SIG-M5 (cell line): ENCODE measurements around the gene GUK1.
"Not testable (repeated sequence)": the region's sequence is repeated elsewhere in the genome, so short reads cannot be mapped to it uniquely, and the experiment has no call there.

ENCODE experiments used
- DNase-seq: peaks from one replicate; lab custom pipeline; 2025; lab: John Stamatoyannopoulos, UW

GUK1 gene

GRCh38 chr1:228104526-228105269 lies 35.4 kb upstream of the GUK1 start:
- DNase-seq: no peak

GRCh38 chr1:228105270-228105995 lies 34.6 kb upstream of the GUK1 start:
- DNase-seq: no peak

GRCh38 chr1:228105996-228106799 lies 33.9 kb upstream of the GUK1 start:
- DNase-seq: no peak

- no peak for DNase-seq
Observed at GRCh38 chr1:228106800-228107054, 33.4 kb upstream of the GUK1 start.

- DNase-seq: no peak
Observed at GRCh38 chr1:228107636-228108035, 32.4 kb upstream of the GUK1 start.

- no peak for DNase-seq
Observed at GRCh38 chr1:228108055-228108690, 31.9 kb upstream of the GUK1 start.

- DNase-seq: no peak
Observed at GRCh38 chr1:228108742-228109072, 31.4 kb upstream of the GUK1 start.

- DNase-seq: peak; percentile 74
Observed at GRCh38 chr1:228109073-228109961, 30.8 kb upstream of the GUK1 start, which contains the start of gene MRPL55. Gene MRPL55 (minus strand): TSS chr1:228109299. CDS start chr1:228108260, 1,039 bp downstream.

- DNase-seq: no peak
Observed at GRCh38 chr1:228109962-228110488, 30.1 kb upstream of the GUK1 start.

- no peak for DNase-seq
Observed at GRCh38 chr1:228110556-228110955, 29.5 kb upstream of the GUK1 start.

GRCh38 chr1:228111315-228111714 lies 28.8 kb upstream of the GUK1 start:
- not testable (repeated sequence) for DNase-seq

GRCh38 chr1:228112167-228112566 lies 27.9 kb upstream of the GUK1 start:
- no peak for DNase-seq

- DNase-seq: no peak
Observed at GRCh38 chr1:228112617-228113016, 27.5 kb upstream of the GUK1 start.

- no peak for DNase-seq
Observed at GRCh38 chr1:228114827-228115226, 25.3 kb upstream of the GUK1 start.

- DNase-seq: no peak
Observed at GRCh38 chr1:228117335-228117734, 22.7 kb upstream of the GUK1 start.

- DNase-seq: no peak
Observed at GRCh38 chr1:228118040-228118439, 22.0 kb upstream of the GUK1 start.

- no peak for DNase-seq
Observed at GRCh38 chr1:228120351-228120750, 19.7 kb upstream of the GUK1 start.

GRCh38 chr1:228120857-228121489 lies 19.1 kb upstream of the GUK1 start:
- DNase-seq: no peak

- DNase-seq: no peak
Observed at GRCh38 chr1:228122921-228123441, 17.1 kb upstream of the GUK1 start.

- no peak for DNase-seq
Observed at GRCh38 chr1:228123505-228123904, 16.6 kb upstream of the GUK1 start.

GRCh38 chr1:228125185-228125584 lies 14.9 kb upstream of the GUK1 start:
- DNase-seq: no peak
